HEK293 (cell line): Measurements from ENCODE around the gene SPATA24.

ENCODE experiments used
- HOXC10 ChIP-seq: sonication (generic); formaldehyde crosslinking; IDR thresholded peaks from 2 replicates; pipeline ENCODE4 v1.8.1; 2023; ENCODE audit warnings: mild to moderate bottlenecking, missing genetic modification reagents
- KLF1 ChIP-seq: fragments of 450-650 bp; formaldehyde crosslinking; IDR thresholded peaks from 2 replicates; pipeline ENCODE4 v1.5.1; 2016; ENCODE audit warnings: missing biosample characterization, missing genetic modification characterization
- KLF7 ChIP-seq: fragments of 450-650 bp; formaldehyde crosslinking; IDR thresholded peaks from 2 replicates; pipeline ENCODE4 v1.5.1; 2016; ENCODE audit warnings: missing biosample characterization, missing genetic modification characterization, borderline replicate concordance
- RBAK ChIP-seq: fragments of 450-650 bp; formaldehyde crosslinking; IDR thresholded peaks from 2 replicates; pipeline ENCODE4 v1.5.1; 2016; ENCODE audit warnings: missing biosample characterization, missing genetic modification characterization
- SALL2 ChIP-seq: fragments of 450-650 bp; formaldehyde crosslinking; IDR thresholded peaks from 2 replicates; pipeline ENCODE4 v1.5.0; 2017; ENCODE audit warnings: missing biosample characterization, mild to moderate bottlenecking, missing genetic modification characterization, borderline replicate concordance
- YY1 ChIP-seq: fragments of 450-650 bp; formaldehyde crosslinking; IDR thresholded peaks from 2 replicates; pipeline ENCODE4 v1.5.1; 2018; ENCODE audit warnings: missing biosample characterization, missing genetic modification characterization
- YY2 ChIP-seq: fragments of 450-650 bp; formaldehyde crosslinking; IDR thresholded peaks from 2 replicates; pipeline ENCODE4 v1.5.1; 2016; ENCODE audit warnings: missing biosample characterization, missing genetic modification characterization
- ZNF10 ChIP-seq: fragments of 450-650 bp; formaldehyde crosslinking; IDR thresholded peaks from 2 replicates; pipeline ENCODE4 v1.5.1; 2017; ENCODE audit warnings: missing biosample characterization, missing genetic modification characterization
- ZNF169 ChIP-seq: fragments of 450-650 bp; formaldehyde crosslinking; IDR thresholded peaks from 2 replicates; pipeline ENCODE4 v1.5.1; 2016; ENCODE audit warnings: missing biosample characterization, missing genetic modification characterization
- ZNF174 ChIP-seq: fragments of 450-650 bp; formaldehyde crosslinking; IDR thresholded peaks from 2 replicates; pipeline ENCODE4 v1.5.0; 2017; ENCODE audit warnings: missing biosample characterization, mild to moderate bottlenecking, missing genetic modification characterization
- ZNF184 ChIP-seq: fragments of 450-650 bp; IDR thresholded peaks from 2 replicates; pipeline ENCODE4 v1.5.1; 2018; ENCODE audit warnings: missing biosample characterization, mild to moderate bottlenecking, missing genetic modification characterization
- ZNF19 ChIP-seq: fragments of 450-650 bp; formaldehyde crosslinking; IDR thresholded peaks from 2 replicates; pipeline ENCODE4; 2016; ENCODE audit warnings: missing biosample characterization, missing genetic modification characterization, low read depth
- ZNF2 ChIP-seq: fragments of 450-650 bp; formaldehyde crosslinking; IDR thresholded peaks from 2 replicates; pipeline ENCODE4 v1.5.1; 2016; ENCODE audit warnings: missing biosample characterization, missing genetic modification characterization
- ZNF302 ChIP-seq: fragments of 450-650 bp; formaldehyde crosslinking; IDR thresholded peaks from 2 replicates; pipeline ENCODE4 v1.5.1; 2016; ENCODE audit warnings: missing biosample characterization, missing genetic modification characterization, low read depth
- ZNF426 ChIP-seq: fragments of 450-650 bp; formaldehyde crosslinking; IDR thresholded peaks from 2 replicates; pipeline ENCODE4 v1.5.1; 2017; ENCODE audit warnings: missing biosample characterization, missing genetic modification characterization, mild to moderate bottlenecking, inconsistent platforms, moderate library complexity
- ZNF473 ChIP-seq: fragments of 450-650 bp; formaldehyde crosslinking; IDR thresholded peaks from 2 replicates; pipeline ENCODE4 v1.5.1; 2017; ENCODE audit warnings: missing biosample characterization, missing genetic modification characterization
- ZNF548 ChIP-seq: fragments of 450-650 bp; formaldehyde crosslinking; IDR thresholded peaks from 2 replicates; pipeline ENCODE4 v1.5.1; 2016; ENCODE audit warnings: missing biosample characterization, missing genetic modification characterization
- ZNF561 ChIP-seq: fragments of 450-650 bp; IDR thresholded peaks from 2 replicates; pipeline ENCODE4 v1.5.1; 2018; ENCODE audit warnings: missing biosample characterization, missing genetic modification characterization, borderline replicate concordance
- ZNF610 ChIP-seq: fragments of 450-650 bp; formaldehyde crosslinking; IDR thresholded peaks from 2 replicates; pipeline ENCODE4 v1.5.1; 2016; ENCODE audit warnings: missing biosample characterization, missing genetic modification characterization, borderline replicate concordance
- ZNF621 ChIP-seq: fragments of 450-650 bp; formaldehyde crosslinking; IDR thresholded peaks from 2 replicates; pipeline ENCODE4 v1.5.1; 2017; ENCODE audit warnings: missing biosample characterization, missing genetic modification characterization
- ZNF624 ChIP-seq: fragments of 450-650 bp; formaldehyde crosslinking; IDR thresholded peaks from 2 replicates; pipeline ENCODE4 v1.5.1; 2017; ENCODE audit warnings: missing biosample characterization, missing genetic modification characterization
- ZNF76 ChIP-seq: fragments of 450-650 bp; formaldehyde crosslinking; IDR thresholded peaks from 2 replicates; pipeline ENCODE4; 2016; ENCODE audit warnings: low read depth, missing biosample characterization, missing genetic modification characterization, borderline replicate concordance
- ZNF792 ChIP-seq: fragments of 450-650 bp; formaldehyde crosslinking; IDR thresholded peaks from 2 replicates; pipeline ENCODE4 v1.5.1; 2016; ENCODE audit warnings: missing biosample characterization, missing genetic modification characterization
- TF ChIP-seq, protein P1 (sequence below): fragments of 450-650 bp; formaldehyde crosslinking; IDR thresholded peaks from 2 replicates; pipeline ENCODE4 v1.5.1; 2016; ENCODE audit warnings: missing biosample characterization, missing genetic modification characterization, borderline replicate concordance
- TF ChIP-seq, protein P2 (sequence below): fragments of 450-650 bp; formaldehyde crosslinking; IDR thresholded peaks from 2 replicates; pipeline ENCODE4 v1.5.1; 2017; ENCODE audit warnings: missing biosample characterization, missing genetic modification characterization
- TF ChIP-seq, protein P3 (sequence below): fragments of 450-650 bp; formaldehyde crosslinking; IDR thresholded peaks from 2 replicates; pipeline ENCODE4 v1.5.1; 2016; ENCODE audit warnings: missing biosample characterization, missing genetic modification characterization
- TF ChIP-seq, protein P4 (sequence below): fragments of 450-650 bp; formaldehyde crosslinking; IDR thresholded peaks from 2 replicates; pipeline ENCODE4 v1.5.1; 2016; ENCODE audit warnings: missing biosample characterization, missing genetic modification characterization
- TF ChIP-seq, protein P5 (sequence below): fragments of 450-650 bp; formaldehyde crosslinking; IDR thresholded peaks from 2 replicates; pipeline ENCODE4 v1.5.1; 2016; ENCODE audit warnings: missing biosample characterization, missing genetic modification characterization
- TF ChIP-seq, protein P6 (sequence below): fragments of 450-650 bp; IDR thresholded peaks from 2 replicates; pipeline ENCODE4 v1.5.1; 2018; ENCODE audit warnings: missing biosample characterization, mild to moderate bottlenecking, missing genetic modification characterization

The SPATA24 gene

DNA sequence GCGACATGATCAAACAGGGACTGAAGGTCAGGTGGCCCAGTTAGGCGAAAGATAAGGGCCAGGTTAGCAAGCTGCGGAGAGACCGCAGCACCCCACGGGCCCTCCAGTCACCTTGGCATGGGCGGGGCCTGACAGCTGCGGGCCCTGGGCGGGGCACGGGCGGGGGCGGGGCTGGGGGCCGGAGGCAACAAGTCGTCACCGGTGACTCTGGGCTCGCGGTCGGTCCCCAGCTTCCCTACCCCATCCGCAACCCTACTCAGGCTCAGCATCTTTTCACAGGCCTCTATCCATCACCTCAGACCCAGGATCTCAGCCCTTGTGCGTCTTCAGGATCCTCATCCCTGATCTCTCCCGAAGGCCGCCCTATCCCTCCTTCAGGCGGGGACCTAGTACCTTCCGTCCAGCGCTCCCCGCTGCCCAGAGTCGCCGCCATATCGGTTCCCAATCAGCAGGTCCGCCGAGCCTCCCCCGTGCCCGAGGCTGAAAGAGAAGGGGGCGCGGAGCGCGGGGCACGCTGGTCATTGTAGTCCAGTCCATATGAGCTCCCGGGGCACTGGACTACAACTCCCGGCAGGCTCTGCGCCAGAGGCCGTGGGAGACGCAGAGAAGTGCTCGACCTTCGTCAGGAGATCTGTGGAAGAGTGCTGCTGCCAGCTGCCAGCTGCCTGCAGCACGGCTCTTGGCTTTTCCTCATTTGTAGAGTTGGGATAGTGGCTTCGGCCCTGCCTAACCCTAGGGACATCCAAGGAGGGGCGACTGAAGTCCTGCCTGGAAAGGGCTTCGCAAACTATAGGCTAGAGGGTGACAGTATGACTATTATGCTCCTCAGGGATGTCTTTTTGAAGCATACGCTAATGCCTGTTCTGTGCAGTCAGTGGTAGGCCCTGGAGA, 35.4 kb upstream of the SPATA24 start, which contains the start of gene DNAJC18 (continued):
- no peak for TF ChIP-seq ZNF169
- peak; percentile 87 for TF ChIP-seq ZNF610 (tag by site-specific recombination)
- TF ChIP-seq ZNF76 (tag by site-specific recombination) = peak; percentile 99
- no peak for TF ChIP-seq ZNF473 (tag by site-specific recombination)
- peak; percentile 93 for TF ChIP-seq YY1 (tag by site-specific recombination)
- peak; percentile 57 for TF ChIP-seq KLF1
- TF ChIP-seq, protein P1, sequence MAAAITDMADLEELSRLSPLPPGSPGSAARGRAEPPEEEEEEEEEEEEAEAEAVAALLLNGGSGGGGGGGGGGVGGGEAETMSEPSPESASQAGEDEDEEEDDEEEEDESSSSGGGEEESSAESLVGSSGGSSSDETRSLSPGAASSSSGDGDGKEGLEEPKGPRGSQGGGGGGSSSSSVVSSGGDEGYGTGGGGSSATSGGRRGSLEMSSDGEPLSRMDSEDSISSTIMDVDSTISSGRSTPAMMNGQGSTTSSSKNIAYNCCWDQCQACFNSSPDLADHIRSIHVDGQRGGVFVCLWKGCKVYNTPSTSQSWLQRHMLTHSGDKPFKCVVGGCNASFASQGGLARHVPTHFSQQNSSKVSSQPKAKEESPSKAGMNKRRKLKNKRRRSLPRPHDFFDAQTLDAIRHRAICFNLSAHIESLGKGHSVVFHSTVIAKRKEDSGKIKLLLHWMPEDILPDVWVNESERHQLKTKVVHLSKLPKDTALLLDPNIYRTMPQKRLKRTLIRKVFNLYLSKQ = no peak
- TF ChIP-seq, protein P2, sequence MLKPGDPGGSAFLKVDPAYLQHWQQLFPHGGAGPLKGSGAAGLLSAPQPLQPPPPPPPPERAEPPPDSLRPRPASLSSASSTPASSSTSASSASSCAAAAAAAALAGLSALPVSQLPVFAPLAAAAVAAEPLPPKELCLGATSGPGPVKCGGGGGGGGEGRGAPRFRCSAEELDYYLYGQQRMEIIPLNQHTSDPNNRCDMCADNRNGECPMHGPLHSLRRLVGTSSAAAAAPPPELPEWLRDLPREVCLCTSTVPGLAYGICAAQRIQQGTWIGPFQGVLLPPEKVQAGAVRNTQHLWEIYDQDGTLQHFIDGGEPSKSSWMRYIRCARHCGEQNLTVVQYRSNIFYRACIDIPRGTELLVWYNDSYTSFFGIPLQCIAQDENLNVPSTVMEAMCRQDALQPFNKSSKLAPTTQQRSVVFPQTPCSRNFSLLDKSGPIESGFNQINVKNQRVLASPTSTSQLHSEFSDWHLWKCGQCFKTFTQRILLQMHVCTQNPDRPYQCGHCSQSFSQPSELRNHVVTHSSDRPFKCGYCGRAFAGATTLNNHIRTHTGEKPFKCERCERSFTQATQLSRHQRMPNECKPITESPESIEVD = no peak
- TF ChIP-seq HOXC10 = no peak
- peak; percentile 96; the same call in 1 of the 2 replicates for TF ChIP-seq ZNF2 (tag by site-specific recombination)
- TF ChIP-seq ZNF10 (tag by site-specific recombination) = peak; percentile 34; the same call in 1 of the 2 replicates
- TF ChIP-seq ZNF621 (tag by site-specific recombination) = no peak
- TF ChIP-seq ZNF184 (tag by site-specific recombination) = no peak
- TF ChIP-seq ZNF19 (tag by site-specific recombination) = no peak
- TF ChIP-seq, protein P3, sequence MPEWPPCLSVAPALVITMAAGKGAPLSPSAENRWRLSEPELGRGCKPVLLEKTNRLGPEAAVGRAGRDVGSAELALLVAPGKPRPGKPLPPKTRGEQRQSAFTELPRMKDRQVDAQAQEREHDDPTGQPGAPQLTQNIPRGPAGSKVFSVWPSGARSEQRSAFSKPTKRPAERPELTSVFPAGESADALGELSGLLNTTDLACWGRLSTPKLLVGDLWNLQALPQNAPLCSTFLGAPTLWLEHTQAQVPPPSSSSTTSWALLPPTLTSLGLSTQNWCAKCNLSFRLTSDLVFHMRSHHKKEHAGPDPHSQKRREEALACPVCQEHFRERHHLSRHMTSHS (tag by site-specific recombination) = no peak
- no peak for TF ChIP-seq ZNF426 (tag by site-specific recombination)
- TF ChIP-seq, protein P4, sequence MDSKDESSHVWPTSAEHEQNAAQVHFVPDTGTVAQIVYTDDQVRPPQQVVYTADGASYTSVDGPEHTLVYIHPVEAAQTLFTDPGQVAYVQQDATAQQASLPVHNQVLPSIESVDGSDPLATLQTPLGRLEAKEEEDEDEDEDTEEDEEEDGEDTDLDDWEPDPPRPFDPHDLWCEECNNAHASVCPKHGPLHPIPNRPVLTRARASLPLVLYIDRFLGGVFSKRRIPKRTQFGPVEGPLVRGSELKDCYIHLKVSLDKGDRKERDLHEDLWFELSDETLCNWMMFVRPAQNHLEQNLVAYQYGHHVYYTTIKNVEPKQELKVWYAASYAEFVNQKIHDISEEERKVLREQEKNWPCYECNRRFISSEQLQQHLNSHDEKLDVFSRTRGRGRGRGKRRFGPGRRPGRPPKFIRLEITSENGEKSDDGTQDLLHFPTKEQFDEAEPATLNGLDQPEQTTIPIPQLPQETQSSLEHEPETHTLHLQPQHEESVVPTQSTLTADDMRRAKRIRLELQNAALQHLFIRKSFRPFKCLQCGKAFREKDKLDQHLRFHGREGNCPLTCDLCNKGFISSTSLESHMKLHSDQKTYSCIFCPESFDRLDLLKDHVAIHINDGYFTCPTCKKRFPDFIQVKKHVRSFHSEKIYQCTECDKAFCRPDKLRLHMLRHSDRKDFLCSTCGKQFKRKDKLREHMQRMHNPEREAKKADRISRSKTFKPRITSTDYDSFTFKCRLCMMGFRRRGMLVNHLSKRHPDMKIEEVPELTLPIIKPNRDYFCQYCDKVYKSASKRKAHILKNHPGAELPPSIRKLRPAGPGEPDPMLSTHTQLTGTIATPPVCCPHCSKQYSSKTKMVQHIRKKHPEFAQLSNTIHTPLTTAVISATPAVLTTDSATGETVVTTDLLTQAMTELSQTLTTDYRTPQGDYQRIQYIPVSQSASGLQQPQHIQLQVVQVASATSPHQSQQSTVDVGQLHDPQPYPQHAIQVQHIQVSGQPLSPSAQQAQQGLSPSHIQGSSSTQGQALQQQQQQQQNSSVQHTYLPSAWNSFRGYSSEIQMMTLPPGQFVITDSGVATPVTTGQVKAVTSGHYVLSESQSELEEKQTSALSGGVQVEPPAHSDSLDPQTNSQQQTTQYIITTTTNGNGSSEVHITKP (tag by site-specific recombination) = peak; percentile 96
- TF ChIP-seq ZNF792 (tag by site-specific recombination) = no peak
- TF ChIP-seq ZNF624 (tag by site-specific recombination) = no peak
- TF ChIP-seq, protein P5, sequence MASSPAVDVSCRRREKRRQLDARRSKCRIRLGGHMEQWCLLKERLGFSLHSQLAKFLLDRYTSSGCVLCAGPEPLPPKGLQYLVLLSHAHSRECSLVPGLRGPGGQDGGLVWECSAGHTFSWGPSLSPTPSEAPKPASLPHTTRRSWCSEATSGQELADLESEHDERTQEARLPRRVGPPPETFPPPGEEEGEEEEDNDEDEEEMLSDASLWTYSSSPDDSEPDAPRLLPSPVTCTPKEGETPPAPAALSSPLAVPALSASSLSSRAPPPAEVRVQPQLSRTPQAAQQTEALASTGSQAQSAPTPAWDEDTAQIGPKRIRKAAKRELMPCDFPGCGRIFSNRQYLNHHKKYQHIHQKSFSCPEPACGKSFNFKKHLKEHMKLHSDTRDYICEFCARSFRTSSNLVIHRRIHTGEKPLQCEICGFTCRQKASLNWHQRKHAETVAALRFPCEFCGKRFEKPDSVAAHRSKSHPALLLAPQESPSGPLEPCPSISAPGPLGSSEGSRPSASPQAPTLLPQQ = peak; percentile 92
- no peak for TF ChIP-seq ZNF174
- TF ChIP-seq ZNF302 (tag by site-specific recombination) = no peak
- peak; percentile 90 for TF ChIP-seq YY2 (tag by site-specific recombination)
- TF ChIP-seq ZNF561 (tag by site-specific recombination) = peak; percentile 82; the same call in 1 of the 2 replicates
- no peak for TF ChIP-seq SALL2 (tag by site-specific recombination)
- TF ChIP-seq, protein P6, sequence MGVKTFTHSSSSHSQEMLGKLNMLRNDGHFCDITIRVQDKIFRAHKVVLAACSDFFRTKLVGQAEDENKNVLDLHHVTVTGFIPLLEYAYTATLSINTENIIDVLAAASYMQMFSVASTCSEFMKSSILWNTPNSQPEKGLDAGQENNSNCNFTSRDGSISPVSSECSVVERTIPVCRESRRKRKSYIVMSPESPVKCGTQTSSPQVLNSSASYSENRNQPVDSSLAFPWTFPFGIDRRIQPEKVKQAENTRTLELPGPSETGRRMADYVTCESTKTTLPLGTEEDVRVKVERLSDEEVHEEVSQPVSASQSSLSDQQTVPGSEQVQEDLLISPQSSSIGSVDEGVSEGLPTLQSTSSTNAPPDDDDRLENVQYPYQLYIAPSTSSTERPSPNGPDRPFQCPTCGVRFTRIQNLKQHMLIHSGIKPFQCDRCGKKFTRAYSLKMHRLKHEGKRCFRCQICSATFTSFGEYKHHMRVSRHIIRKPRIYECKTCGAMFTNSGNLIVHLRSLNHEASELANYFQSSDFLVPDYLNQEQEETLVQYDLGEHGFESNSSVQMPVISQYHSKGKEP (tag by site-specific recombination) = no peak
- TF ChIP-seq RBAK (tag by site-specific recombination) = no peak
- TF ChIP-seq KLF7 (tag by site-specific recombination) = peak; percentile 67; the same call in 1 of the 2 replicates
- no peak for TF ChIP-seq ZNF548
